Measurements from ENCODE around the gene EXOC4.
"Not testable (repeated sequence)": the region's sequence is repeated elsewhere in the genome, so short reads cannot be mapped to it uniquely, and the experiment has no call there.

Gene EXOC4

DNA sequence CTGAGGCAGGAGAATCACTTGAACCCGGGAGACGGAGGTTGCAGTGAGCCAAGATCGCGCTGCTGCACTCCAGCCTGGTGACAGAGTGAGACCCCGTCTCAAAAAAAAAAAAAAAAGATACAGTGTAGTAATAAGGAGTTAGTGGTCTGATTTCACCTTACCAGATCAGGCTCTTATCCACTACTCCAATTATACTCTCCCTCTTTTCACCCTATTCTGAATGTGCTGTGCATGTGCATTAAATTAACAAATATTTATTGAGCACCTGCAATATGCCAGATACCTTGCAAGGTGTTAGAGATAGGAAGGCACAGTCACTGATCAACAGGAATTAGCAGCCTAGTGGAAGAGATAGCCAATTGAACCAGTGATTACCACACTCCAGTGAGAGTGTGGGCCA, 632.3 kb downstream of the EXOC4 start:
- TF ChIP-seq, protein P1, sequence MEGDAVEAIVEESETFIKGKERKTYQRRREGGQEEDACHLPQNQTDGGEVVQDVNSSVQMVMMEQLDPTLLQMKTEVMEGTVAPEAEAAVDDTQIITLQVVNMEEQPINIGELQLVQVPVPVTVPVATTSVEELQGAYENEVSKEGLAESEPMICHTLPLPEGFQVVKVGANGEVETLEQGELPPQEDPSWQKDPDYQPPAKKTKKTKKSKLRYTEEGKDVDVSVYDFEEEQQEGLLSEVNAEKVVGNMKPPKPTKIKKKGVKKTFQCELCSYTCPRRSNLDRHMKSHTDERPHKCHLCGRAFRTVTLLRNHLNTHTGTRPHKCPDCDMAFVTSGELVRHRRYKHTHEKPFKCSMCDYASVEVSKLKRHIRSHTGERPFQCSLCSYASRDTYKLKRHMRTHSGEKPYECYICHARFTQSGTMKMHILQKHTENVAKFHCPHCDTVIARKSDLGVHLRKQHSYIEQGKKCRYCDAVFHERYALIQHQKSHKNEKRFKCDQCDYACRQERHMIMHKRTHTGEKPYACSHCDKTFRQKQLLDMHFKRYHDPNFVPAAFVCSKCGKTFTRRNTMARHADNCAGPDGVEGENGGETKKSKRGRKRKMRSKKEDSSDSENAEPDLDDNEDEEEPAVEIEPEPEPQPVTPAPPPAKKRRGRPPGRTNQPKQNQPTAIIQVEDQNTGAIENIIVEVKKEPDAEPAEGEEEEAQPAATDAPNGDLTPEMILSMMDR (IDR thresholded peaks at IDR 0.05; ENCODE audit: control extremely low read depth, extremely low read depth, low read depth, missing control alignments) = no peak
- ChIA-PET CTCF (no interaction called here), POLR2A (no interaction called here)
- DNase-seq (ENCODE audit: extremely low spot score) = no peak

DNA sequence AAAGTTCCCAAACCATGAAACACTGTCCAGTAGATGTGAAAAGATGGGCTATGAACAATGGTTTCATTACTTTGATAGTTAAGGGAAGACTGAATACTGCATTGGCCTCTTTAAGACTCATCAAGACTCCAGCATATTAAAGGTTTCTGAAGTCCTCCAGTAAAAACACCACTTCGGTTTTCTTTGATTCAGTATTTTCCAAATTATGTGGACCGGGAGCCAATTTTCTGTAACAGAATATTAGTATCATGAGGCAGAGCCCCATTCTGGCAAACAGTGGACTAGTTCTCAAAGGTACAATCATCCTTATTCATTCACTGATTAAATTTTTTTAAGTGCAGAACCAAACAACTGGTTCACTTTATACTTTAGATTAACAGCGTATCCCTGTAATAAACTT, 633.2 kb downstream of the EXOC4 start:
- no peak for DNase-seq (ENCODE audit: extremely low spot score)
- CTCF ChIA-PET = no interaction called here
- POLR2A ChIA-PET = no interaction called here
- TF ChIP-seq, protein P1 (IDR thresholded peaks at IDR 0.05; ENCODE audit: control extremely low read depth, extremely low read depth, low read depth, missing control alignments) = no peak

DNA sequence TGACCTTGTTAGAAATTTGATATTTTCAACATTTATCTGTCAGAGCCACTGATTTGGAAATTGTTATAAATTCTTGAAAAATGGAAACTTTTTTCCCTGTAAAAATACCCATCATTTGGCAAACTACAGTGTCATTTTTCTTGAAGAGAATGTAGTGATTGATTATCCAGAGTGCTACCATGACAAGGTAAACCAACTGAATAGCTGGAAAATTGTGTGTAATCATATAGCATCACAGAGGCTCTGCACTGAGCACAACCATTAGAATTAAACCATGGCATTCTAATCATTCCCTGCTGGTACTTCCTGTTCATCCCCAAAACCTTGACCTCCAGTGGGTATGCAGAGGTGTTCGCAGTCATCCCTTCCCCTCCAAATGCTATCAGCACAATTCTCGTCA, 633.9 kb downstream of the EXOC4 start:
- TF ChIP-seq, protein P1 (IDR thresholded peaks at IDR 0.05; ENCODE audit: control extremely low read depth, extremely low read depth, low read depth, missing control alignments) = no peak
- ChIA-PET POLR2A (no interaction called here), CTCF (no interaction called here)
- no peak for DNase-seq (ENCODE audit: extremely low spot score)

DNA sequence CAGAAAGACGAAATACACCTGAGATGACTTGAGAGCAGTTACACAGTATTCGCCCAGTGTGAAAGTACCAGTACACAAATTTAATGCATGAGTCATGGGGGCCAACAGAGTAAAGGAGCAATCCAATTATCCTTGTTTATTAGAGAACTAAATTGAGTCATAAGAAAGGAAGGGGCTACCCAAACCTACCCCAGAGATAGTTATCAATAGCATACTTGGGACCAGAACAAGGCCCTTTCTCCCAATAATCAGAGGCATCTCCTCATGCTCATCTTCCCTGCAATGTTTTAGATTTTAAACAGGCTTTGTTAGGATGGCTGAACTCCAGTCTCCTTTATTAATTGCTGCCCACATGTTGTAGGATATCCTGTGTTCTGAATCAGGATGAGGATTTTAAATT, 634.6 kb downstream of the EXOC4 start:
- CTCF ChIA-PET = interaction anchor here (1.2 kb wide), 1 partner anchor 18 kb away, joined by 3 read pairs; no protein-coding TSS in a partner anchor
- POLR2A ChIA-PET = no interaction called here
- no peak for DNase-seq (ENCODE audit: extremely low spot score)
- TF ChIP-seq, protein P1 (IDR thresholded peaks at IDR 0.05; ENCODE audit: control extremely low read depth, extremely low read depth, low read depth, missing control alignments) = no peak

DNA sequence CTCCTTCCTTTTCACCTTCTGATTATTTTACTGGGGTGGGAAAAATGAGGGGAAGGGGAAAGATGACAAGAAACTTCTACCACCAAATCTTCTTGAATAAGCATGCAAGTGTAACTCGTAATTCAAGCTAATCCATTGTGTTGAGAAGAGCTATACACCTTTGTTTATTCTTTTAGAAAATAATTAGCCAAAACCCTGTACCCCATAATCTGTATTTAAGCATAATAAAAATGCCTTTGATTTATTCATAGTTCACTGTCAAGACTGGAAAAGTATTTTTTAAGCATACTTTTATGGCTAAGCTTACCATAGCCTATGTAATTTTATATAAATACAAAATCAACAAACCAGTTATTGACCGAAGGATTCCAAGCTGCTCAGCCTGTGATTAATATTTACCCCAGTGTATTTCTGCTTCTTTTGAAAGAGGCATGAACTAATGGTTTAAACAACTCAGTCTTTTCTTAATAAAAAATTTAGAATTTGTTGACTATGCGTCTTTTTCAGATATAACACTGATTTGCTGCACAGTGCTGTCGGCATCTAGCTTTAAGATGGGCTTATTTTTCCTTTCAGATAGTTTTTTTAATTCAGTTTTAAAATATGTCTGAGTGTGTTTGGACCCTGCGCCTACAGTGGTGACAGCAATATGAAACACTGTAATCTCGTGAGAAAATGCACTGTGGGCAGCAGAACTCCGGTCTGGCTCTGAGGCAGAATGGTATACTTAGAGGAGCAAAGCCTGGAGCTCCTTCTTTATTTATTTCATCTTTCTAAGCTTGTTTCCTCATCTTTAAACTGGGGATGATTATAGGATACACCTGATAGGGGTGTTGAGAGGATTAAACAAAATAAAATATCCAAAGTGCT, 635.4 kb downstream of the EXOC4 start:
- POLR2A ChIA-PET = no interaction called here
- TF ChIP-seq, protein P1 (IDR thresholded peaks at IDR 0.05; ENCODE audit: control extremely low read depth, extremely low read depth, low read depth, missing control alignments) = no peak
- DNase-seq (ENCODE audit: extremely low spot score) = no peak
- CTCF ChIA-PET = interaction anchor here (0.8 to 1.2 kb wide), 3 partner anchors 16 to 24 kb away, joined by 3 read pairs; no protein-coding TSS in a partner anchor

DNA sequence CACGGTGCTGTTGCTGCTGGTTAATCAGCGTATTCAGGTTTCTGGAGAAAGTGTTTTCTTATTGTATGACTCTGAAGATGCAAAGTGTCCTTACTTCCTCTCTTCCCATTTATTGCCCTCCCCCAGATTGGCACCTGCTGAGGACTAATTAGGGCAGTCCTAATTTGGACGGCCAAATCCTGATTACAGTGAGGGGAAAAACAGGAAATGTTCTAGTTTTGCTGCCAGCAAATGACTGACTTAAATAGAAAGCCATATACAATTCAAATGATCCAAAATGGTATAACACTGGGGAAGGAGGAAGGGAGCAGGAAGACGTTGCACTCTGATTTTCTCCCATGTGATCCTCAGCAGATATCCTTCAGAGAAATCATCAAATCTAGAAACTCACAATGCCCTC, 651.9 kb downstream of the EXOC4 start:
- ChIA-PET CTCF (interaction anchor here (1.5 kb wide), 1 partner anchor 17 kb away, joined by 3 read pairs; no protein-coding TSS in a partner anchor), POLR2A (no interaction called here)
- no peak for DNase-seq (ENCODE audit: extremely low spot score)
- TF ChIP-seq, protein P1 (IDR thresholded peaks at IDR 0.05; ENCODE audit: control extremely low read depth, extremely low read depth, low read depth, missing control alignments) = no peak

DNA sequence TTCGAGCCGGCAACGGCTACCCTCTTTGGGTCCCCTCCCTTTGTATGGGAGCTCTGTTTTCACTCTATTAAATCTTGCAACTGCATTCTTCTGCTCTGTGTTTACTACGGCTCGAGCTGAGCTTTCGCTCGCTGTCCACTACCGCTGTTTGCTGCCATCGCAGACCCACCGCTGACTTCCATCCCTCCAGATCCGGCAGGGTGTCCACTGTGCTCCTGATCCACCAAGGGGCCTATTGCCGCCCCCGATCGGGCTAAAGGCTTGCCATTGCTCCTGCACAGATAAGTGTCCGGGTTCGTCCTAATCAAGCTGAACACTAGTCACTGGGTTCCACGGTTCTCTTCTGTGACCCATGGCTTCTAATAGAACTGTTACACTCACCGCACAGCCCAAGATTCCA, 653.7 kb downstream of the EXOC4 start:
- CTCF ChIA-PET = interaction anchor here (1.5 kb wide), 1 partner anchor 18 kb away, joined by 3 read pairs; no protein-coding TSS in a partner anchor
- POLR2A ChIA-PET; DNase-seq (ENCODE audit: extremely low spot score): not testable (repeated sequence)

Measured in GM10248 (cell line).